Stimulated activated naive CD4-positive, alpha-beta T cell (primary cell): ENCODE measurements around the gene ACTRT2.

ENCODE experiments used
- DNase-seq, 6 experiments: peaks; one replicate each; lab custom pipeline; 2025; lab: John Stamatoyannopoulos, UW

Gene ACTRT2

GRCh38 chr1:3069491-3070308 lies 48.4 kb downstream of the ACTRT2 start:
- DNase-seq: no peak

GRCh38 chr1:3070309-3070643 lies 49.0 kb downstream of the ACTRT2 start:
- DNase-seq: no peak

DNA sequence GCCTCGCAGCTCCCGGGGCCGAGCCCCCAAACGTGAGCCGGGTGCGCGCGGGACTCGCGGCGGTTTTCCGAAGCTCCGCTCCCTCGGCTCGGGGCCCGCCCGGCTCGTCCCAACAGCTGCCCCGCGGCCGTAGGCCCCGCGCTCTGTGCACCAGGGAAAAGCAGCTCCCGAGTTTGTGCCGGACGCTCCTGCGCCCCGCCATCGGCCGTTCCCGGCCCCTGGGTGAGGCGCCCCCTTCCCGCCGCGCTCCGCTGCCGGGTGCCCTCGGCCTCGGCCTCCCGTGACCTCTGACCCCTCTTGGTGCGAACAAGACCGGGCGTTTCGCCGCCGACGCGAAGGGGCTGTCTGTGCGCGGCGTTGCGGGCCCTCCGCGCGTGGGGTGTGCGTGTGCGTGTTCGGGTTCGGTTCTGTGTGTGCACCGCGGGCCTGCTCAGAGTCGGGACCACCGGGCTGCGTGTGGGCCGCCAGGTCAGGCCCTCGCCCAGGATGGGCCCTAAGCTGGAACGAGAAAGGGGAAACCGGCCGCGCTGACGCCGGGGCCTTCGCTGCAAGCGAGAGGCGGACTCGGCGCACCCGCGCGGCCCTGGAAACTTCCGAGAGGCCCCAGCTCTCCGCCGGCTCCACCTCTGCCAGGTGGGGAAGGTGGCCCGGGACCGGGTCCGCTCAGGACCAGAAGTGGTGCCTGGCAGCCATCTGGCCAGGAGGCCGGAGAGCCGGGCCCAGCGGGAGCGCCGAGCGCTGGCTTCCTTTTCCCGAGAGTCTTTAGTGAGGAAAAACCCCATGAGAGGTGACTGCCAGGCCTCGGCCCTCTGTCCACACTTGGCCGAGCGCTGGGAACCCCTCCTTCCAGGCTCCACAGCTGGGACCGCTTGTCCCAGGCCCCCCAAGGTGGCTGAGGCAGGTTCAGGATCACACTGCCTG lies 49.6 kb downstream of the ACTRT2 start:
- DNase-seq: no peak

- no peak for DNase-seq
Observed at GRCh38 chr1:3071565-3072390, 50.5 kb downstream of the ACTRT2 start.
